ENCODE results near the gene SDK1. TPM values are rescaled to one million over a fixed set of nuclear protein-coding genes. Genes with fewer than 3 reads are reported as not detected.

The SDK1 gene
- total and polyA plus RNA-seq, 10 of the 15 experiments (the other 5 are each of a cell fraction or from before 2014, with no cell fraction given): 0.14 to 0.33 TPM; not detected in 8

DNA sequence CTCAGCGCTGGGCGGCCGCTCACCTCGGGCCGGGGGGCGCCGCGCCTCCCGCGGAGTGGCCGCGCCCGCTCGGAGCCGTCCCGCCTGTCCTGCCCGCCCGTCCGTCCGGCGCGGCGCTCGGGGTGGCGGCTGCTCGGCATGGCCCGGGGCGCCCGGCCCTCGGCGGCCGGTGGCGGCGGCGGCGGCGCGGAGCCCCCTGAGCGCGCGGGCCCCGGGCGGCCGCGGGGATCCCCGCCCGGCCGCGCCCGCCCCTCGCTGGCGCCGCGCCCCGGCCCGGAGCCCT is 338 bp downstream of the SDK1 start (continued):
- TF ChIP-seq, protein P1, sequence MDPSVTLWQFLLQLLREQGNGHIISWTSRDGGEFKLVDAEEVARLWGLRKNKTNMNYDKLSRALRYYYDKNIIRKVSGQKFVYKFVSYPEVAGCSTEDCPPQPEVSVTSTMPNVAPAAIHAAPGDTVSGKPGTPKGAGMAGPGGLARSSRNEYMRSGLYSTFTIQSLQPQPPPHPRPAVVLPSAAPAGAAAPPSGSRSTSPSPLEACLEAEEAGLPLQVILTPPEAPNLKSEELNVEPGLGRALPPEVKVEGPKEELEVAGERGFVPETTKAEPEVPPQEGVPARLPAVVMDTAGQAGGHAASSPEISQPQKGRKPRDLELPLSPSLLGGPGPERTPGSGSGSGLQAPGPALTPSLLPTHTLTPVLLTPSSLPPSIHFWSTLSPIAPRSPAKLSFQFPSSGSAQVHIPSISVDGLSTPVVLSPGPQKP (IDR thresholded peaks at IDR 0.05; ENCODE audit: low read depth, low read length): no peak
- TF ChIP-seq, protein P2, sequence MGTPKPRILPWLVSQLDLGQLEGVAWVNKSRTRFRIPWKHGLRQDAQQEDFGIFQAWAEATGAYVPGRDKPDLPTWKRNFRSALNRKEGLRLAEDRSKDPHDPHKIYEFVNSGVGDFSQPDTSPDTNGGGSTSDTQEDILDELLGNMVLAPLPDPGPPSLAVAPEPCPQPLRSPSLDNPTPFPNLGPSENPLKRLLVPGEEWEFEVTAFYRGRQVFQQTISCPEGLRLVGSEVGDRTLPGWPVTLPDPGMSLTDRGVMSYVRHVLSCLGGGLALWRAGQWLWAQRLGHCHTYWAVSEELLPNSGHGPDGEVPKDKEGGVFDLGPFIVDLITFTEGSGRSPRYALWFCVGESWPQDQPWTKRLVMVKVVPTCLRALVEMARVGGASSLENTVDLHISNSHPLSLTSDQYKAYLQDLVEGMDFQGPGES (IDR thresholded peaks at IDR 0.05): no peak
- TF ChIP-seq SMARCA5 (IDR thresholded peaks at IDR 0.05): no peak

DNA sequence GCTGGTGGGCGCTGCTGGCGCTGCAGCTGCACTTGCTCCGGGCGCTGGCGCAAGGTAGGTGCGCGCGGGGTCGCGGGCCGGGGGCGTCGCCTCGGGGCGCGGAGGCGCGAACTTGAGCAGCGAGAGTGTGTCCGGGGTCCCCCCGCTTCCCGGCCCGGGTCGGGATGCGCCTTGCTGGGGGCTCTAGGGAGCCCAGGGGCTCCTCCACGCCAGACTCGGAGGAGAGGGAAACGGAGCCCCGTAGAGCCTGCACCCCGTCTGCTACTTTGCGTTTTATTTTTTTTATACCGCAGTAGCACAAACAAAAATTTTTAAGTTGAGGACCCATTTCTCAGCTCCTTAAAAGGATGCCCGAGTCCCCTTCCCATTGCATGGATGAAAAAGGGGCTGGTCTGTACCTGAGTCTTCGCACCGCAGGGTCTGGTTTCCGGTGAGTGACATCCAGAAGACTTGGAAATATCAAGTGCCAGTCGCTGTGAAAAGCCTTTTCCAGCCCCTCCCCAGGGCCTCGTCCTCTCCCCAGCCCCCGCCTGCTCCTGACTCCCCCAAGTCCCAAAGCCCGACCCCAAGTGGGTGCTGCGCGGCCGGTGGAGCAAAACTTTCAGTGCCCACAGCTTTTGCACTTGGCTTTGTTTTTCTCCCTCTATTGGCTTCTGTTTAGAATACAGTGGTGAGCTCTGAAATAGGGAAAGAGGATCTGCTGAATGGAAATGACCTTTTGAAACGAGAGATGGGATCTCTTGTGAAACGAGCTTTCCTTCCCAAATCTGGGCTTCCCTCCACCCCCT is 973 bp downstream of the SDK1 start:
- BruUV-seq (replicated peaks): no TSS peak
- Histone ChIP-seq H3K27ac (ENCODE audit: control insufficient read depth, insufficient read depth) (no peak overlapping the region), H3K36me3 (ENCODE audit: control insufficient read depth in 2 of 2, insufficient read depth in 2 of 2, low read length in 1 of 2) (no peaks in the 10 kb centered on the region), H3K4me3 (no peak overlapping the region), H4K20me1 (ENCODE audit: control insufficient read depth, insufficient read depth) (no peaks in the 10 kb centered on the region; the same call in 1 of the 2 replicates), H3K9me3 (replicated peaks; ENCODE audit: control insufficient read depth, insufficient read depth, low read length) (no peaks in the 10 kb centered on the region), H3K79me2 (ENCODE audit: control insufficient read depth, insufficient read depth, low read length) (no peaks in the 10 kb centered on the region), H3K4me2 (ENCODE audit: control insufficient read depth, insufficient read depth) (no peak overlapping the region), H3K27me3 (replicated peaks in 1 of 2; ENCODE audit: control insufficient read depth in 2 of 2, insufficient read depth in 2 of 2, low read length in 1 of 2) (peaks cover 6 to 8% of the 10 kb centered on the region in 2 experiments; a peak in 3 of 4 replicates), H3K9ac (ENCODE audit: control insufficient read depth, insufficient read depth, low read length) (no peak overlapping the region), H2AFZ (ENCODE audit: control insufficient read depth, low read depth, low read length) (no peak overlapping the region), H3K4me1 (ENCODE audit: control insufficient read depth, insufficient read depth, low read length) (no peaks in the 10 kb centered on the region)
- 7% methylated on average over 38 of the region's 45 CpGs for WGBS (ENCODE audit: insufficient coverage, insufficient replicate concordance, low lambda C conversion rate, missing lambda C conversion rate)
- SMC1A ChIA-PET (ENCODE audit: uncharacterized antibody, unreplicated experiment): interaction anchor here (1.3 kb wide), 1 partner anchor 13 kb away, joined by 3 read pairs; no protein-coding TSS in a partner anchor
- TF ChIP-seq CHD1 (IDR thresholded peaks at IDR 0.05; ENCODE audit: low read depth, low read length) (no peak), POLR2AphosphoS5 (IDR thresholded peaks at IDR 0.05; ENCODE audit: low read length) (no peak), RCOR1 (conservative IDR thresholded peaks at IDR 0.05; ENCODE audit: low read depth, low read length) (no peak), TARDBP (IDR thresholded peaks at IDR 0.05; ENCODE audit: borderline replicate concordance) (no peak), SIN3A (IDR thresholded peaks at IDR 0.05; ENCODE audit: low read depth, low read length) (no peak), NFIC (IDR thresholded peaks at IDR 0.05; ENCODE audit: low read depth, low read length) (no peak)
- TF ChIP-seq, protein P3, sequence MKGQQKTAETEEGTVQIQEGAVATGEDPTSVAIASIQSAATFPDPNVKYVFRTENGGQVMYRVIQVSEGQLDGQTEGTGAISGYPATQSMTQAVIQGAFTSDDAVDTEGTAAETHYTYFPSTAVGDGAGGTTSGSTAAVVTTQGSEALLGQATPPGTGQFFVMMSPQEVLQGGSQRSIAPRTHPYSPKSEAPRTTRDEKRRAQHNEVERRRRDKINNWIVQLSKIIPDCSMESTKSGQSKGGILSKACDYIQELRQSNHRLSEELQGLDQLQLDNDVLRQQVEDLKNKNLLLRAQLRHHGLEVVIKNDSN (IDR thresholded peaks at IDR 0.05; ENCODE audit: borderline replicate concordance, extremely low read length, insufficient read depth, low read depth, low read length): no peak
- POLR2A ChIA-PET: no interaction called here
- intact Hi-C loops (cut with micrococcal nuclease; ENCODE audit: unreplicated experiment): no loop called here
- no peak for ATAC-seq
- CTCF ChIA-PET: interaction anchor here (1.1 kb wide), 1 partner anchor 98 kb away, joined by 3 read pairs; no protein-coding TSS in a partner anchor
- in situ Hi-C loops (cut with MboI): no loop called here
- no peak for FAIRE-seq
- DNase-seq (ENCODE audit: low read depth, low spot score): no peak
- RAD21 ChIA-PET (ENCODE audit: unreplicated experiment): no interaction called here

All from GM12878 (cell line).